GM18502 (cell line): ENCODE results near the gene KCNJ18.
A peak's percentile ranks its signal among the peaks of the same experiment; 100 is the strongest.
"Not testable (repeated sequence)": the region's sequence is repeated elsewhere in the genome, so short reads cannot be mapped to it uniquely, and the experiment has no call there.

ENCODE experiments used
- ATAC-seq: cut with Tn5 transposase; IDR thresholded peaks from one replicate; pipeline ENCODE4 v1.9.1; 2021; ENCODE audit warnings: mild to moderate bottlenecking; ENCODE audit not compliant: unreplicated experiment, poor library complexity

The KCNJ18 gene

DNA sequence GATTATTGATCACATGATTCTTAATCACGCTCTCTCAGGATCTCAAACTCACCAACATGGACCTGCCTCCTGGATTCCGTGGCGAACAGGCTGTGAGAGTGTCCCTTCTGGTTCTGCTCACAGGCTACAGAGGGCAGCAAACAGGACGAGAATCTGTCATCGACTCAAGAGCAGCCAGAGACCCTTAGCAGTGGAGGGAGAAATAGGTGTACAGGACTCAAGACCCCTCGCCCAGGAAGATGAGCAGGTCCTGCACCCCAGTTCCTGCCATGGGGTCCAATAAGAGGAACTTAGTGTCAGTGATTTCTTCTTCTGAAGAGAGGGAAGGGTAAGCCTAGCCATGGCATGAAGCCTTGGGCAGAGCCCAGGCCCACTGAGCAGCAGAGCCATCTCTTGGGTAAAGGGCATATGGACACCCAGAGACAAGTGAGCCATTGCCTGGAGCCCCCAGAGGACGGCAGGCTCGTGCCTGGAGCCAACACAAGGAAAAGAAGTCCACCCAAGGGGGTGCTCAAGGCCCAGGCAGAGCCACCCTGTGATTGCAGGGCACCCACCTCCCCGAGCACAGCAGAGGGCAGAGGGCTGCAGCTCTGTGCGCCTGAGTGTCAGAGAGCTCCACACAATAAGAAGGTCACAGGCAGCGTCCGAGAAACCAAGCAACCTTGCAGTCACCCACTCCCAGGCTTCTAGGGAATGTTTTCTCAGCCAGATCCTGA is 27.3 kb downstream of the KCNJ18 start:
- not testable (repeated sequence) for ATAC-seq

DNA sequence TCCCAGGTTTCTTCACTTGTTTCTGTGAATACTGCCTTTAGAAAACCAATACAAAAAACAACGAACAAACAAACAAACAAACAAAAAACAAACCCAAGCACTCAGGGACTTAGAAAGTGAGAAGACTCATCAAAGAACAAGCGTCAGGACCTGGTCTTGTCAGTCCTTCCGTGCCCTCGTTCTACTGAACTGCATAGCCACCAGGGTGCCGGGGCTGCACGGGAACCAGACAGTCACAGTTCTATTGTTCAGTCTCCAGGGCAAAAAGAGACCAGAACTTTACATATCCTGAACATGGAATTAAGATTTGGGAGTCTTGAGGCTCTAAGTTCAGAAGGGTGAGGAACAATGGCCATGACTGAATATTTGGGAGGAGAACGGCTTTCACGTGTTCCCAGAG is 28.2 kb downstream of the KCNJ18 start:
- ATAC-seq, result not testable (repeated sequence)

DNA sequence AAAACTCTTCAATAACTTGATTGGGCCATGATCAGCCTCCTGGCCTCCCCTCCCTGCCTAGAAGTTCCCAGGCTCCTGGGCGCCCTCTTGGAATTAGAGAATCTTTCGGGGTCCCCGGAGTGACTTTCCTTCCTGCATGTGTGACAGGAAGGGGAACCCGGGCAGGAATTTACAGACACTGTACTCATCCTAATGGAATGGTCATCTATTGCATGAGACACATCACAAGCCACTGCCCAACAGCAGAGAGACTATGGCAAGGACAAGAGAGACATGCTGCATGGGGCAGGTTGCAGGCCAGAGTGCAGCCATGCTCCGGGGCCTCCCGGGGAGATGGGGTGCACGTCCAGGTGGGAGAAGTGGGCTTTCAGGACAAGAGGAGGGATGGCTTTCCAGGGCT is 29.9 kb downstream of the KCNJ18 start:
- ATAC-seq, result not testable (repeated sequence)

DNA sequence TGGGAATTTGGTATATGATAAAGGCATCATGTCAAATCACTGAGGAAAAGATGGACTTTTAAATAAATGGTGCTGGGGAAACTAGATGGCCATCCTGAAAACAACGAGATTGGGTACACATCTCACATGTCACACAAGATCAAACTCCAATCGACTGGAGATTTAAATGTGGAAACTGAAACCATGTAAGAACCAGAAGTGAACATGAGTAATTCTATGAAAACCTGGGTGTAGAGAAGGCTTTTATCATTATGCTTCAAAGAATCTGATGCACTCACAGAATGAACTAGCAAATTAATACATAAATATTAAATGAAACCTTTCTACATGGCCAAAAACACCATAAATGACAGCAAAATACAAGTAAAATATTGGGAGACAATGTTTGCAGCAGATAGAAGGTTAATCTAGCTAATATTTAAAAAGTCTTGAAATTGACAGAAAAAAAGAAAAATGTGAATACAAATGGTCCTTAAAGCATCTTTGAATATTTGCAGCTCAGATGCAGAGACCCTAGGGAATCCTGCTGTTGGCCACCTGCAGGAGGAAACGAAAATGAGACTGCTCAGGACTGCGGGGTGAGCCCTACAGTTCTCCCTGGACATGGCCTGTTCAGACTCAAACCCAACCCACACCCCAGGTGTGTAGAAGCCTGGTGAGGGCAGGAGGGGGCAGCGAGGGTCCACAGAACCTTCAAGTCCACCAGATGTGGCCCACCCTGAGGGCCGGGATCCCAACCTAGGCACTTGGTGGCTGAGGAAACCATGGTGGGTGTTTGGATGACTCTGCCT is 32.1 kb downstream of the KCNJ18 start:
- not testable (repeated sequence) for ATAC-seq

DNA sequence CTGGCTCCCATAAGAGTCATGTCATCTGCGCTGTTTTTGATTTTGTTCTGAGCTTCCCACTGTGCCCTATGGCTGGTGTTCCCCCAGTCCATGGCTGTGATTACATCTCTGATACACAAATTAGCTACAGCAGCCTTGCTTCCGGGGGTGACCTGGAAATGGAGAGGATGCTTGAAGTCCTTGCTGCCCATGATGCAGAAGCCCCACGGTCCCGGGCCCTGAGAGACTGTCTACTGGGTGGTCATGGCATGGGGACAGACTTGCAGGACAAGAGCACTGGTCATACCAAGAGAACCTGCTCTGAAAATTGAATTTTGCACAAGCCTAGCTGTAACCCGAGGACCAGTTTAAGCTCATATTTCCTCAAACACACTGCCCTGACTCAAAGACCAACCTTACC is 38.8 kb downstream of the KCNJ18 start:
- ATAC-seq, result not testable (repeated sequence)

DNA sequence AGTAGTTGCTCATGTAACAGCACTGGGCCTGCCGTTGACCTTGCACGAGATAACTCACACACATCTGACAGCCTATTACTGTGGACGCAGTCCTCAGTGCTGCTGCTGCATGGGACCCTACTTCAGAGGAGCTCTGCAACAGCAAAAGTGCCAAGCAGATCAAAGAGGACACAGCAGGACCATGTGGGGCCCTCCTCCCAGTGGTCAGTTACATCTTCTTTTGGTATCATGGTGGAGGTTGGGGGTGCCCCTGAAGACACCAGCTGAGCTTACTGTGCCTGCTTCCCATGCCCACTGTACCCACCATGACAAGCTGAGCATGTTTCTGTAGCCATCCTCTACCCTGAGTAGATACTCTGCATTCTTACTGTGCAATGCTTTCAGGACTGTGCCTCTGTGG is 41.6 kb downstream of the KCNJ18 start:
- ATAC-seq, result not testable (repeated sequence)

DNA sequence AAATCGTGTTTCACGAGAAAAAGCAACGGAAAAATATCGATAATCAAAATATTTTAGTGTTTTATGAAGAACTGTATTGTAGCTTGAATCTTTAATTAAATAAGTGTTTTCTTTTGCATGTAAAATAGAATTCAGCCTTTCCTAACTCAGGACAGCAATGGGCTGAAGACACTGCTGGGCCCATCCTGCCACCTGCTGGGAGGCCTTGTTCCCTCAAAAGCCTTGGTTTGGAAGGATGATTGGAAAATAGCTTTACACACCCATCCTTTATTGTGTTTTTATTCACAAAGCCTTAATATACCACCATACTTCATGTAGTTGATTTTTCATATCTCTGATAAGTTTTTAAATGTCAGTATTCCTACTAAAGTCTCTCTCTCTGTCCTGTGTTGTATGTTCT is 43.5 kb downstream of the KCNJ18 start:
- ATAC-seq, result not testable (repeated sequence)

DNA sequence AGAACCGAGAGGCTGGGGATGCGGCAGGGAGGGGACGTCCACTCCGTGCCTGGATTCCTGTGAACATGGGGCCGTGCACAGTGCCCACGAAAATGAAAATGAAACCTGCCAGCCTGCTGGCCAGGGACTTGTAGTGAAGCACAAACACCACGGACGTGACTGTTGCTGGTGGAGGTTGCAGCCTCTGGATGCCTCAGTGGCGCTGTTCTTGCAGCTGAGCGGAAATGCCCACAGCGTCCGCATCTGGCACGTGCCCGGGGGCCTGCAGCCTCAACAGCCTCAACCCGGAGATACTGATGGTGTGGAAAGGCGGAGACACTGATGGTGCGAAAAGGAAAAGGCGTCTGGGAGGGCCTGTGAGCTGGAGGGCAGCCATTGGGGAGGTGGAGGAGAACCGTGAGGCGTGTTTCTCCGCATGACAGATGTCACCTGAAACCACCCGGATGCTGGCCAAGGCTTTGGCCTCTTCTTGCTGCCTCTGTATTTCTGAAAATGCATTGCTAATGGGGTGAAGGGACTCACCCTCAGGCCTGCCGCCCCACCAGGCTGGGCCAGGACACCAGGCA is 44.8 kb downstream of the KCNJ18 start:
- not testable (repeated sequence) for ATAC-seq

DNA sequence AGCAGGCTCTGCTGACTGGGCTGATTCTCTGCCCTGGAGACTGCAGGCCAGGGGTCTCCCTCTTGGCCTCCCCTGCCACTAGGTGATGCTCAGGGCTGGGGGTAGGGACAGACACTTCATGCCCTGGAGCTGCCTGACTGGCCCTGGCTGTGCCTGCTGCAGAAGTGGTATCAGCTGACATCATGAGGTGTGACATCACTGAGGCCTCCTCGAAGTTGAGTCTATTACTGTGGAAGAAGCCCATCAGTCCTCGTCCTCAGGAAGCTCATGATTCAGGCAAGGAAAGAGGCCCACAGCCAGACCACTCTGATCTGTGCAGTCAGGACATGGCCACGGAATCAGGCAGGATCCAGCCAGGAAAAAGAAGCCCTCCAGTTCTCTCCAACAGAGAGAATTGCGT is 45.9 kb downstream of the KCNJ18 start:
- ATAC-seq, result not testable (repeated sequence)

DNA sequence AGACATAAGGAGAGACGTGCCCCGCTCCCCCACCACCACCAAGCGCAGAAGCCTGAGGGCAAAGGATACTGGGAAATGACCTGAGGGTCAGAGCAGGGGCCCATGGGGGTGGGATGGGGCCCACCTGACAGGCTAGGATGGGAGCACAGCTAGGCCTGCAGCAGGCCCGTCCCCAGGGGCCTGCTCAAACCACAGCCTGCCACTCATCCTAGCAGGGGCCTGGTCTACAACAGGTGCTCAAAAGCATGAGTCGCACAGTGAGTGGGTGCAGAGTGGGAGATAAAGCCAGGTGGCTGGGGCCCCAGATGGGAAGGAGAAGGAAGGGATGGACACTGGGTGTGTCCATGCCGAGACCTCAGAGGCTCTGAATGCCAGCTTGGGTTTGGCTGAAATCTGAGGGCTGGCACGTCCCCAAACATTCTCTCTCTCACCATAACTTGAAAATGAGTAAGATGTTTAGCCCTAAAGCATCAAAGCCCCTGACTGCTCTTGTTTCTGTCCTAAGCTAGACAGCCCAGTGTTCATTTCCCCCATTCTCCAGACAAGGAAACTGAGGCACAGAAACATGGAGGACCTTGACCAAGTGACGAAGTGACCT is 46.7 kb downstream of the KCNJ18 start:
- peak; percentile 70 for ATAC-seq

DNA sequence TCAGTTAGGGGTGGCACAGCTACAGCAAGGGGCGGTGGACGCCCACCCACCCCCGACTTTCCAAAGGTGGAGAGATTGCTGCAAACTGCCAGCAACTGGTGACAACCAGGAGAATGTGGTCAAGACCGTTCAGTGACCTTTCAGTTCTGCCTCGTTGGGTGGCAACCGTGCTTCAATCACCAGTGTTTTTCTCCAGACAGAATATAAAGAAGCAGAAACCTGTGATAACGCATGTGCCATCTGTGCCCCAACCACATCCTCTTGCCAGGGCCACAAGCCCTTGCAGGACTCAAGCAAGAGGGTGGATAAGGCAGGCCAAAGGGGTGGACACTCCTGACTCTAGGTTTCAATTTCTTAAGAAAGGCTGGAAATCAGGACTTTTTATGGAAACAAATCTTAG is 47.2 kb downstream of the KCNJ18 start:
- peak; percentile 61 for ATAC-seq

DNA sequence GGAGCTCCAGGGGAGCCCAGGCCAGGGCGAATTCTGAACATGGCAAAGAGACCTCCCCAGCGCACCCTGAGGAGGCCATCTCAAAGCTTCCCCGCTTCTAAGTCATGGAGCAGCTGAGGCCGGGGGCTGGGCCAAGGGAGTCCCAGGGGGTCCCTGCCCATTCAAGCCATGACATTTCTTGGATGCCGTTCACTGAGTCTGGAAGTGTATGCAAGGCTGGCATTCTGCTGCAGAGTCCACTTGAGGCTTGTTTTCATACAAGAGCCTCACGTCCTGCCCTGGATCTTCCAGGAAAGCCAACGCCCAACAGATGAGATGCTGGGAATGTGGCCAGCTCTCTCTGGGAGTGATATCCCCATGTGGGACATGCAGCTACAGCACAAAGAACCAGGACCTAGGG is 48.5 kb downstream of the KCNJ18 start:
- not testable (repeated sequence) for ATAC-seq

DNA sequence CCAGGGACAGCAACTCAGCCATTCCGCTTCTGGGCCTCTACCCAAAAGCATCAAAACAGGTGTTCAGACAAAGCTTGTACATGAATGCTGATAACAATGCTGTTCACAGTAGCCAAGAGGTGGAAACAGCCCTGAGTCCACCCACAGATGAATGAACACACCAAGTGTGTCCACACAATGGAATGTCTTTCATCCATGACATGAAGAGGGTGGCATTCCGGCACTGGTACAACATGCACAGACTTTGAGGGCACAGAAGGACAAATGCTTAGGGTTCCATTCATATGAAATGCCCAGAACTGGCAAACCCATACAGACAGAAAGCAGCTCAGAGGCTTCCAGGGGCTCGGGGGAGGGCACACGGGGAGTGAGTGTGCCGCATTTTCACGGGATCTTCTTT is 49.2 kb downstream of the KCNJ18 start:
- not testable (repeated sequence) for ATAC-seq

DNA sequence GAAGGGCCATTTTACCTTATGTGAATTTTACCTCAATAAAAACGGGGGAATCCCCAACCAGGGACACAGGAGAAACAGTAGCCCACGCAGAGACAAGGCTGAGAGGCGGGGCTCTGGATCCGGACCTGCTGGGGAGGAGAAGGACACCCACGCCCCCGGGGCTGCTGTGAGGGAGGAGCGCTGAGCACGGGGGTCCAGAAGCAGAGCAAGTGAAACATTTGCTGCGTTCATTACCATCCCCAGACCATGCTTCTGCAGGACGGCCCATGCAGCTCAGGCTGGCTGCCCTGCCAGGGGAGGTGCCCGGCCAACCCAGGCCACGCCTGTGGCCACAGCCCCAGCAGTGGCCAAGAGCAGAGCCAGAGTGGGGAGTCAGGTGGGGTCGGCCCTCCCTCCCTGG is 50.0 kb downstream of the KCNJ18 start:
- no peak for ATAC-seq

DNA sequence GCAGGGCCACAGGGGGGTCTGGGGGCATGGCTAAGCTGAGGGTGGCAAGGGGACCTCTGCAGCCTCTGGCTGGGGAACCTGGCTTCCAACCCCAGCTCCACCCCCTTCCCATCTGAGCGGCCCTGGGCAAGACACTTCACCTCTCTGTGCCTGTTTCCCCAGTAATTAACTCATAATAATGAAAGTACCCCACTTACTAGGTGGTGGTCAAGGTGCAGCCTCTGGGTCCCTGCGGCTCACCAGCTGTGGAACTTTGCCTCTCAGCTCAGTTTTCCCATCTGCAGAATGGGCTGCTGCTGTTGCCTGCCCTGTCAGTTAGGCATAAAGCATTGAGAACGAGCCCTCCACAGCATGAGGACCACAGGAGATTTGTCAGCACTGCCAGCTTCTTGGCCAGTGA is 51.8 kb downstream of the KCNJ18 start:
- ATAC-seq, result not testable (repeated sequence)

DNA sequence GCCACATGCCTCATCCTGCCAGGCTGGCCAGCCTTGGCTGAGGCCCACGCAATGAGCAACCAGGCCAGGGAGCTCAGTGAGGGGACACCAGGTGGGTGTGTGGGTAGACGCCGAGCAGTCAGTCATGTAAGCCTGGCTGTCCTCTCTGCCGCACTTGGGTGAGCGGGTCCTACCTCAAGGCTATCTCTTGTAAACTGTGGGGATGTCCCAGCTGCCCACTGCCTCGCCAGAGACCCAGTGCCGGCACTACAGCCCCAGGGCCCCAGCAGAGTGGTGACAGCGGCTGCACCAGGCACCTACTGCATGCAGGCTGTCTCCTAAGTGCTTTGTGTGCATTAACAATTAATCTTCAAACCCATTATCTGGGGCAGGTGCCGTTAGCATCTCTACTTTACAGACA is 52.3 kb downstream of the KCNJ18 start:
- ATAC-seq, result not testable (repeated sequence)

DNA sequence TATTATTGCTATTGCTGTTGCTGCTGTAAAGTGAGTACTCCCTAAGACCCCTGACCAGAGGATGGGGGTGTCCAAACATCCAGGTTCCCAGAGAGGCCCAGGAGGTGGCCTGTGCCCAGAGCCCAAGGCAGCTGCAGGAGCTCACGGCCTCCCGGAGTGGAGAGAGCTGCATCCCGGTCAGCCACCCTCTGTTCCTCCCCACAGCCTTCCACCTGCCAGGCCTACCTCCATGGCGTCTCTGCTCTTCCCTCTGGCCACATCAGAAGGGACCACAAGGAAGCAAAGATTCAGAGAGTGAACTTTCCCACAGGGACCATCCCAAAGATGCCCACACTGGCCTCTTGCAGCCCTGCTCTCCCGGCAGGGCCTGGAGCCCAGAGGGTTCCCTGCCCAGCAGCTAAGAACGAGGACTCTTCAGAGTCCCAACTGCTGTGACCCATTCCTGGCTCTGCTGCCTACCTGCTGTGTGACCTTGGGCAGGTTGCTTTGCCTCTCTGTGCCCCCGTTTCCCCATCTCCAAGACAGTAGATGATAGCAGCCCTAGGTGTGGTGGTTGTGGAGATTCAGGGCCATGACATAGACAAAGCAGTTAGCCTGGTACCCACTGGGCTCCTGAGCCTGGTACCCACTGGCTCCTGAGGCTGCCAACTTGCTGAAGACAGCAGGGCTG is 53.2 kb downstream of the KCNJ18 start:
- not testable (repeated sequence) for ATAC-seq

DNA sequence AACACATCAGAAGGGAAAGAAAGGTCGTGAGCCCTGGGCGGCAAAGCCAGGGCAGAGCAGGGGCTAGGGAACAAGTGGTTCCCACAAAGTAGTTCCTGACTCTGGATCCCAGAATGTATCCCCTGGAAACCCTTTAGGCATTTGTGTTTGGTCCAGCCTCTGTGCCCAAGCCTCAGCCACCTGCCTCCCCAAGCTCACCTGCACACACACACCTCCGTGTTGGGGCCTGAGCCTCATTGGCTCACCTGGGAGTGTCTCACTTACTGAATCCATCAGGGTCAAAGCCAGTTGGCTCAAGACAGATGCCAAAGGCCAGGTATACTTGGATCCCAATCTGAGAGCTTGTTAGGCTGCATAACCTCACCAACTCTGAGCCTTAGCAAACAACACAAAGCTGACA is 54.1 kb downstream of the KCNJ18 start:
- ATAC-seq, result not testable (repeated sequence)

DNA sequence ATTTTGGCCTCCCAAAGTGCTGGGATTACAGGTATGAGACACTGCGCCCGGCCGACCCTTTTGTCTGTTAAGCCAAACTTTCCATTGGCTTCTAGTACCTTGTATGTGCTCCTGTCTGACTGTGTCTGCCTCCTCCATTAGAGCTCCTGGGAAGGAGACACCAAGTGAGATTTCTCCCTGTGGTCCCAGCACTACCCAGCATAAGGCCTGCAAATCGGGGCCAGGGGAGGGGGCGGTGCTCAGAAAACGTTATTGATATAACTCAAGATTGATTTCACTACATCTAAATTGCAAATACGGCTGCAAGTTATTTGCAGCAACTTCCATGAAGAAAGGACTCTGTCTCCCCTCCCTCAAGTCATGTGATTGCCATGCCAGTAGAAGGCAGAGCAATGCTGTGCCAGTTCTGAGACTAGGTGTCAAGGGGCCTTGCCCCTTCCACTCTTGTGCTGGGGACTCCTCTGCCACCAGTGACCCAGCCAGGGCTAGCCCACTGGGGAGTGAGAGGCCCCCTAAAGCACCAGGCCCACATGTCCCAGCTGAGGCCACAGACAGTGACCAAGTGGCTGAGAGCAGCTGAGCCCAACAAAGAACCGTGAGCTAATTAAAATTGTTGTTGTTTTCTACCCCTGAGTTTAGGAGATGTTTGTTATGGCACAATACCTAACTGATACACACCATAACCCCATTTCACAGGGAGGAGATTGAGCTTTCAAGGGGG is 55.0 kb downstream of the KCNJ18 start:
- not testable (repeated sequence) for ATAC-seq

DNA sequence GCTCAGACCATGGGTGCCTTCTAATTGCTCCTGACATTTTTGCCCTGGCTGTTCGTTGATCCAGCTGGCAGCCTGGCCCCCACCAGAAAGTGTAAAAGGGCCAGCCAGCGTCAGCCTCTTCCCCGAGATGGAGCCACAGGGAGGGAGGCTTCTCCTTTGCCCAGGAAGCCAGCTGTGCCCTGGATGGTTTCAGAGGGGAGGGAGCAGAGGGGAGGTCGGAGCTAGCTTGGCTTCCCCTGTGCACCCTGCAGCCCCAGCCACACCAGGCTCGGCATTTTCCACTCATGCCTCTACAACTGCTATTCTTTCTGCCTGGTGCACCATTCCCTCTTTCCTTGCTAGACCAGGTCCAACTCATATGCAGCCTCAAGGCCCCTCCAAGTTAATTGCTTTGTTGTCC is 56.4 kb downstream of the KCNJ18 start:
- not testable (repeated sequence) for ATAC-seq
